GM19468 (cell line): Measurements from ENCODE around the gene ARID1A.
"Not testable (repeated sequence)": the region's sequence is repeated elsewhere in the genome, so short reads cannot be mapped to it uniquely, and the experiment has no call there.

Experiments used
- ATAC-seq: cut with Tn5 transposase; IDR thresholded peaks from one replicate; pipeline ENCODE4 v1.9.1; 2021; ENCODE audit warnings: mild to moderate bottlenecking, moderate library complexity, moderate number of reproducible peaks; ENCODE audit not compliant: unreplicated experiment; ENCODE audit errors: extremely low read depth

Gene ARID1A

DNA sequence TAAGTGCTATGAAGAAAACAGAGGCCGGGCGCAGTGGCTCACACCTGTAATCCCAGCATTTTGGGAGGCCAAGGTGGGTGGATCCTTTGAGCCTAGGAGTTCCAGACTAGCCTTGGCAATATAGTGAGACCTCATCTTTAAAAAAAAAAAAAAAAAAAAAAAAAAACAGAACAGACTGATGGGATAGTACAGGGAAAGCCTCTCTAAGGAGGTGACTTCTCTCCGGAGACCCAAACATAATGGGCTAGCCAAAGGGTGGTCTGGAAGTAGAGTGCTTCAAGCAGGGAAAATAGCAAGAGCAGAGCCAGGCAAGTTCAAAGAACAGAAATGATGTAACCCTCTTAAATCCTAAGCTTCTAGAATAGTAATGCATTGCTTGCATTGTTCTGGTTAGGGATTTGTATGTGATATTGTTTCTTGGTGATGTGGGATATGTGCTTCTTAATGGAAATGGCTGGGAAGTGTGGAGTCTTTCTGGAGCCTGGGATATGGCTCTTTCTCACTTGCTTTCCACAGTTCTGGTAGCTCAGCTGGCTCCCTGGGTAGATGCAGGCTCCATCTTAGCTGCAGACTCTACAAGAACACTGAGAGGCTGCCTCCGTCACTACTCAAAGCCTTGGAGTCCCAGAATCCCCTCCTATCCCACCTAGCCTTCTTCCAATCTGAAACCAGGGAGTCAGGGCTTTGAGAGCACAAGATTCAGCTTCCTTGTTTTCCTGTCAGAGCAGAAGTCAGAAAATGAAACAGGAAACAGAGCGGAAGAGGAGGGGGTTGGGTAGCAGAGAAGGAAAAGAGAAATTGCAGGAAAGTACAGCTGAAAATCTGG lies 90.0 kb downstream of the ARID1A start:
- no peak for ATAC-seq

DNA sequence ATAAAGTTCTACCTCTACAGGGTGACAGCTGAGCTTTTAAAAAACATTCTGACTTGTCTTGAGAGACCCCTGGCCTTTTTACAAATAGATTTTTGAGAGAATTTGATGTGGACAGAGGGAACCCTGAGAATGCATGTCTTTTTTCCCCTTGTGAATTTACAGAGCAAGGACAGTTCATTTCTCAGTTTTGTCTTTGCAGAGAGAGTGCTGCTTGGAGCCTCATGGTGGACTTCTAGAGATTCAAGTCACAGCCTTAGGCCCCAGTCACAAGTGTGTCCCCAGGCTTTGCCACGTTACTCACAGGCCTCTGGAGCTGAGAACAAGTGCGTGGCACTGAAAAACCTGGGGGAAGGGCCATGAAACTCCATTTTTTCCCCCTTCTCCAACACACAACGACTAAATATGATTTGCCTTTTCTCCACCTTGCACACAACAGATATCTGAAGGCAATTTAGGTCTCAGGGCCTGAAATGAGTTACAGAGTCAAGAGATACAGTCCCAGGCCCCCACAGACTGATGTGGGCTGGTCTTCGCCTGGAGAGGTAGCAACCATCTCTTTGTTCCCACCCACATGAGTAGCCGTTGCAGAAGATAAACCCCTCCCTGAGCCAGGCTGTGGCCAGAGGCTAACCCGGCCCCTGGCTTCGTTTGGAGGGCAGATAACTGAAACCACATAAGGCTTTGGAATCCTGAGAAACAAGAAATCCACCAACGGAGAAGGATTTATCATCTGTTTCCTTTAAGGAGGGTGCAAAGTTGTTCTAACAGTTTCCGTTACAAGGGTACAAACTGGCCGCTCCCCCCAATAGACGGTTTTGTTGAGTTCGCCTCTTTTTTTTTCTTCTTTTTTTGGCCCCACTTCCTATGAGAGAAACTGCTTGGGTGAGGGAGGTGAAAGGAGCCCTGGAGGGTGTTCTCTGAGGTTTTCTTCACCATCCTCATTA lies 90.9 kb downstream of the ARID1A start:
- ATAC-seq, result no peak

DNA sequence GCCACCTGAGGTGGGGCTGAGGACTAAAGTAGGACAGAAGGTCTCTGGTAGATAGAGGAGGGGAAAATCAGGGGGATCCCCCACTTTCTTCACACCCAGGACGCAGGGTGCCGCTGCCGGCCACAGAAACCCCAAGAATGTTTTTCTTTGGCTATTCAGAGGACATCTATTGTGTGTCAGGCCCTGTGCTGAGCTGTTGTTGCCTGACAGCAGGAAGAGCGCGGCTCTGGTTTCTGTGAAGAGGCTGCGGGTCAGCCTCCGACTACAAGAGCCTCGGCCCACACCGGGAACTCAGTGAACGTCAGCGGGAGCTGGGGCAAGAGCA lies 91.5 kb downstream of the ARID1A start:
- ATAC-seq, result peak; percentile 20

DNA sequence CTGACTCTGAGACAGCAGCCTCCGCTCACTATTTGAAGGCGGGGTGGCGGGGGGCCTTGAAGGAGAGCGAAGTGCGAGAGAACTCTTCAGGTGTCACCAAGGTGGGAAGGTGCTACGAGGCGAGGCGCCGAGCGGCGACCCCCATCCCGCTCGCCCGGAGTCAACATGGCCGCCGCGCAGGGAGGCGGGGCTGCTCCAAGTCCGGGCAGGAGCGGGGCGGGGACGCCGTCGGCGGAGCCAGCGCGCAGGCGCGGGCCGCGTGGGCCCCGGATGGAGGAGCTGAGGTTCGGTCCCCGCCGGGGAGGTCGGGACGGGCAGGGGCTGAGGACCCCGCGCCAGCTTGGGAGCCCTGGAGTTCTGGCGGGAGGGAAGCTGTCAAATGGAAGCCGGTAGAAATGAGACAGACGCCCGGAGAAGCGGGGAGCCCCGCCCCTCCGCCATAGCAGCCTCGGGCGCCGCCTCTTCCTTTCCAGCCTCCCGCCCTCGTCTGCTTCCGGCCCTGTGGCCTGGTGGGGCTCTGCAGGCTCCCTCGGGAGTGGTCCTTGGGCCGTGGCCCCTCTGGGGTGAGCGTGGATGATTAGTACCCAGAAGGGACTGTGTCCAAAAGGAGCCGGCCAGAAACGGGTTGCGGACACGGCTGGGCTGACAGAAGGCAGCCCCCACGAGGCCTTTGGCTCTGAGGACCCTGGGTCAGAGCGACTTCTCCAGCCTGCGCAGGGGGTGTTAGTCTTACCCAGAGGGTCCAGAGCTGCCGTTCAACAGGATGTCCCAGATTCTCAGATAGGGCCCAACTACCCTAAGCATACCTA lies 92.1 kb downstream of the ARID1A start, which contains the start of gene PIGV:
Gene PIGV, plus strand, starts transcription at position 245 of the 809 bp plus-strand sequence. CDS start 2,866 bp downstream, outside the sequence.
- ATAC-seq, result peak; percentile 38

DNA sequence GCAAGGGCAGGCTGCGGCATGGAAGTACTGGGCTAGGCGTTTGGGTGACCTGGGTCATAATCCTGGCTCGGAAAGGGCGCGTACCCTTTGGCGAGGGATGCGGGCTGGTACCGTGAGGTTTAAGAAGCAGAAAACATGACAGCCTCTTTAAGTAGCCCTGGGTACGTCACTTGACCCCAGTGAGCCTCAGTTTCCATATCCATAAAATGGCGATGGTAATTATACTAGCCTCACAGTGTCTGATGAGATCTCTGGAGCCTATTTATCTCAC lies 92.6 kb downstream of the ARID1A start:
- ATAC-seq, result no peak

DNA sequence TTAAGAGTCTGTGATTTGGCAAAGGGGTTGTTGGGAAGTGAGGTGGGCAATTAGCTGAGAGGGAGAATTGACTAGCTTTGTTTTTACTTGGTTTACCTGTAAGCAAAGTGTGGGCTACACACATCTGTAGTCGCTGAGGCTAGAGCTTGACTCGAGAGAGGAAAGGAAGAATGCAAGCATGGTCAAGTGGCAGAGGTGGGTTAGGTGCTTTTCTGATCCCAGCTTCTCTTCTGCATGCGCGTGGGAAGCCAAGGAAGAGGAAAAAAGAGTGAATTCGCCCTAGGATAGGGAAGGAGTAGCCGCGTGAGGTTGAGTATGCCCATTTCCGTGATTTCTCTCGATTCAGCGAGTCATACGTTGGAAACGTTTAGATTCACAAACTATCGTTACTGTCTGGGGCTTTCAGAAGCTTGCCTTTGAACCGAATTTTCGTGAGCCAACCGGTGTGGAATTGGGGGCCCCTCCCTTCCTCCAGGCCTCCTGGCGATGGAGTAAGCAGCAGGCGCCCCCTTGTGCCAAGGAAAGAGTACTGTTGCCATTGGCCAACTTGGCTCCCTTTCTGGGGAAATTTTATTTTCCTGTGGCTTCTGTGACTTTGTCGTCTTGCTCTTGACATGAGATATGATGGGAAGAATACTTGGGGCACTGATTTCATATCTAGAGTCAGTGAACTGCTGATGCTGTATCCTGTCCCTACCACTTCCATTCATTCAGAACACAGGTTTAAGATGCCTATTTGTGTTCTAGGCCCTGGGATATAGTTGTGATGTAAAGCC lies 93.2 kb downstream of the ARID1A start:
- no peak for ATAC-seq

DNA sequence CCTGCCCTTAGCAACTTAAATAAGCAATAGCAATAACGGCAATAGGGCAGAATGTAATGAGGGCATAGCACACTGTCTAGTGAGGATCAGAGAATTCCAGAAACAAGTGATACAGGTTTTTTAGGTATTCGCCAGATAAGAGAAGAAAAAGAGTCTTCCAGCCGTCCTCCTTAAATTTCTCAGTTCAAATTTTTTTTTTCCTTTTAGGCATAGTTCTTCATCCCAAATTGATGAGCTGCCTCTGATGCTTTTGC lies 93.7 kb downstream of the ARID1A start:
- no peak for ATAC-seq

DNA sequence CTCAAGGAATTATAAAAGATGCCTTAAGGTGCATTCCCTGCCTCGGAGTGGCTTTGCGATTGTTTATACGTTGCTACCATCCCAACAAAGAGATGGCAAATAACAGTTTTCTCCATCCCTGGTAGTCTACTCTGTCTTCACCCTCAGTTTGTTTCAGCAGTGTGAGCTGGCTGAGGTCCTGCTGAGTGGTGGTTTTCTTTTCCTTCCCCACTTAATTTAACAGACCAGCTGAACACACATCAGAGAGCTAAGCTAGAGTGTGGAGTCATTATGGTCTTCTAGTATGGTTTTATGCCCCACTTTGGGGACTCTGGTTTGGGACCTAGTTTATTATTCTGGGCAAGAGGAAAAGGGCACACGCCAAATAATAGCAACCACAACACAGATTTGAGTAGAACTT lies 94.1 kb downstream of the ARID1A start:
- ATAC-seq, result no peak

DNA sequence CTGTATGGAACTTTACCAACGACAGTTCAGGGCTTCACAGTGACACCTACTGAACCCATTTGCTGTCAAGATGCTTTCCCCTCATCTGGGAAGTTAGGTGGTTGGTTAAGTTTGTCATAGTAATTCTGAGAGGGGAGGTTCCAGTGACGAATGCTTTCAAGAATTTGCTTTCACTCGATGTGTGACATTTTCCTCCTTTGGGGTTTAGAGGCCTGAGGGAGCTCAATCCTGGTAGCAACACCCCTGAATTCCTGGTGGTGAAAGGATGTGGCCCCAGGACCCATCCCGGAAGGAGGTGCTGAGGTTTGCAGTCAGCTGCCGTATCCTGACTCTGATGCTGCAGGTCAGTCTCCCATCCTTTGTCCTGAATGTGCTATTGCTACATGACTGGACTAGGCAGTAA lies 94.7 kb downstream of the ARID1A start:
- no peak for ATAC-seq

DNA sequence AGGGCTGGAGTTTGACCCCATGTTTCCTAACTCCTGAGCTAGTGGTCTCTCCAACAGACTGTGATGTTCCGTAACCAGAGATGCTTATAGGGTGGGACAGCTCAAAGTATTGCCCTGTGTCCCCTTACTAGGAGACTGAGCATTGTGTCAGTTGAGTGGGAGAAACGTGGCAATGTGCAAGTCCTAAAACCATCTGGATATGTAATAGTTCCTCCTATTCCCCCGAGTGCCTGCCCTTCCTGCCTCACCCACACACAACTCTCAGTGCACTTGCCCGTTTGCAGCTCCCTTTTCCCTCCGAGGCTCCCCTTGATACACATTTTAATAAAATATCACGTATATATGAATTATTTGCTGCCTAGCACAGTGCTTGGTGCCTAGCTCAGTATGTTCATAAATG lies 95.3 kb downstream of the ARID1A start:
- ATAC-seq, result no peak

DNA sequence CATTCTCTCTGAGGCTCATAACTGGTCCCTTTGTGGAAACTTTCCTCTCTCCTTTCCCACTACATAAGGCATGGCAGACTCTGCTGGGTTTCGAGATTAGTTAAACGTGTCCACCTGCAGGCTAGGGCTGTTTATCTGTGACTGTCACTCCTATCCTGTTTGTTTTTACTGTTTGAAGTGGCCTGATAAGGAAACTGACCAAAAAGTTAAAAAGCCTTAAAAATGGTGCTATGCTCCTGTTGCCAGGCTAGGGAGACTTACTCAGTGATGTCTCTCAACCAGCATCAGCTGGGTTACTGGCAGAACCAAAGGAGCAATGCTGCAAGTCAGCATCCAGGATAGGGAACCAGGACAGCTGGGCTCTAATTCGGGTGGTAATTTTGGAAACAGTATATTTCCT lies 95.8 kb downstream of the ARID1A start:
- ATAC-seq, result no peak

DNA sequence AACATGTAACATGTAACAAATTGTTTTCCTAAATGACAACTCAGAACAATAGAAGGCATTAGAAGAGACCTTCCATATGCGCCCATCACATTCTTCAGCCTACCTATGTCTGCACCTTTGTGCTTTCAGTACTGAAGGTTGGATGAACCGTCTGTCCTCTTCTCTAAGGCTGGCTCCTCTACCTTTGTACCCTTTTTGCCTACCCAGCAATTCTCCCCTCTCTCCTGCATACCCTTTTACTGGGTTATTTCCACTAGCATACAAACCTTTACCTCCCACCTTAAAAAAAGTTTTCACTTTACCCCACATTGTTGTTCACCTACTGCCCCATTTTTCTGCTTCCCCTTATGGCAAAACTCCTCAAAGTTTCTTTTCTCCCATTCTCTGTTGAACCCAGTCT lies 97.1 kb downstream of the ARID1A start:
- ATAC-seq, result no peak

DNA sequence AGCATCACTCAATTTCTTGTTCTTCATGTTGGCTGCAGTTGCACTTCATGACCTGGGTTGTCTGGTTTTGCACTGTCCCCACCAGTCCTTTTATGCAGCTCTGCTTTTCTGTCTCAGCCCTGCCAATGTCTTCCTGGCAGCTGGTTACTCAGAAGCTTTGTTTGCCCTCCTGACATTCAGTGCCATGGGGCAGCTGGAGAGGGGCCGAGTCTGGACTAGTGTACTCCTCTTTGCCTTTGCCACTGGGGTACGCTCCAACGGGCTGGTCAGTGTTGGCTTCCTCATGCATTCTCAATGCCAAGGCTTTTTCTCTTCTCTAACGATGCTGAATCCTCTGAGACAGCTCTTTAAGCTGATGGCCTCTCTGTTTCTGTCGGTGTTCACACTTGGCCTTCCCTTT lies 98.6 kb downstream of the ARID1A start:
- ATAC-seq, result no peak

DNA sequence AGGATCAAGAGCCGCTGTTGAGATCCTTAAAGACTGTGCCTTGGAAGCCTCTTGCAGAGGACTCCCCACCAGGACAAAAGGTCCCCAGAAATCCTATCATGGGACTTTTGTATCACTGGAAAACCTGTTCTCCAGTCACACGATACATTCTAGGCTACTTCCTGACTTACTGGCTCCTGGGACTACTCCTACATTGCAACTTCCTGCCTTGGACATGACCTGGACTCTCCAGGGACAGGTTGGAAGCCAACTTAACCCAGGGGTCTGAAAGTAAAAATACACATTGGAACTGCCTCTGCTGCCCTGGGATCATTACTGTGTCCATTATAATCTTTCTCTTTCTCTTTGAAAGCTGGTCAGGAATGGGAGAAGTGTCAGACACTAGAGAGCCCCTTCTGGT lies 101.8 kb downstream of the ARID1A start:
- no peak for ATAC-seq

DNA sequence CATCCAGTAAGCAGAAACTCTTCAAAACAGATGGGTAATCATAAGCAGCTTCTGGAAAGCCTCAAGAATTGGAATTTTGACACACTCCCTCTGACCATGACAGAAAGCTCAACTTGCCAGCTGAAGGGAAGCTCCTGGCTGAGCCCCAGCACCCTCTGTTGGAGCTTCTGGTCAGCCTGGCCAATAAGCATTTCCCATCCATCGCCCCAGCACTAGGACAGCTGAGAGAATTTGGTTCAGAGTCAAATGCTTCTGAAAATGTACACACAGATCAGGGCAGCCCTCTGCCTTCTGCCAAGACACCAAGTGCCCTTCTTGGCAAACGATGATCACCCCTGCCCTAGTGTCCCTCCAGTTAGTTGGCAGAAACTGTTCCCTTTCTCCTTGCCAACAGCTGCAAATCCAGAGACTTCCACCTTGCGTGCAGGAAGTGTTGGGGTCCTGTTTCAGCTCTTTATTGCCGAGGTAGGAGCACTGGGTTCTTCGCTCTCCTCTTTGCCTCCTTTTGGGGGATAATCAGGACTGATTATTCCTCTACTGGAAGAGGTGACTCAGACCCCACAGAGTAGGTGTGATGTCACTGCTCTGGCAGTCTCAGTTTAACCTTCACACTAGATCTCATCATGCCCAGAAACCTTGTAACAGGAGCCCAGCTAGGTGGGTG lies 103.8 kb downstream of the ARID1A start:
- ATAC-seq, result no peak

DNA sequence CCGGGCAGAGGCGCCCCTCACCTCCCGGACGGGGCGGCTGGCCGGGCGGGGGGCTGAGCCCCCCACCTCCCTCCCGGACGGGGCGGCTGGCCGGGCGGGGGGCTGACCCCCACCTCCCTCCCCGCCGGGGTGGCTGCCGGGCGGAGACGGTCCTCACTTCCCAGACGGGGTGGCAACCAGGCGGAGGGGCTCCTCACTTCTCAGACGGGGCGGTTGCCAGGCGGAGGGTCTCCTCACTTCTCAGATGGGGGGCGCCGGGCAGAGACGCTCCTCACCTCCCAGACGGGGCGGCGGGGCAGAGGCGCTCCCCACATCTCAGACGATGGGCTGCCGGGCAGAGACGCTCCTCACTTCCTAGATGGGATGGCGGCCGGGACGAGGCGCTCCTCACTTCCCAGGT lies 108.1 kb downstream of the ARID1A start:
- not testable (repeated sequence) for ATAC-seq

DNA sequence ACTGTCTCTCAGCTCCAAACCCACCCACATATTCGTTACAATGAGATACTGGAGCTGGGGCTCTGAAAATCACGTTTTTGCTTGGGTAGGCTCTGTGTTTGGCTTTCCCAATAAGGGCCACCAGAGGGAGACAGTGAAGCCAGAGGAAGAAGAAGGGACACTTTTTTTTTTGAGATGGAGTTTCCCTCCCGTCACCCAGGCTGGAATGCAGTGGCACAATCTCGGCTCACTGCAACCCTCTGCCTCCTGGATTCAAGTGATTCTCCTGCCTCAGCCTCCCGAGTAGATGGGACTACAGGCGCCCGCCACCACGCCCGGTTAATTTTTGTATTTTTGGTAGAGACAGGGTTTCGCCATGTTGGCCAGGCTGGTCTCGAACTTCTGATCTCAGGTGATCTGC lies 114.3 kb downstream of the ARID1A start:
- not testable (repeated sequence) for ATAC-seq

DNA sequence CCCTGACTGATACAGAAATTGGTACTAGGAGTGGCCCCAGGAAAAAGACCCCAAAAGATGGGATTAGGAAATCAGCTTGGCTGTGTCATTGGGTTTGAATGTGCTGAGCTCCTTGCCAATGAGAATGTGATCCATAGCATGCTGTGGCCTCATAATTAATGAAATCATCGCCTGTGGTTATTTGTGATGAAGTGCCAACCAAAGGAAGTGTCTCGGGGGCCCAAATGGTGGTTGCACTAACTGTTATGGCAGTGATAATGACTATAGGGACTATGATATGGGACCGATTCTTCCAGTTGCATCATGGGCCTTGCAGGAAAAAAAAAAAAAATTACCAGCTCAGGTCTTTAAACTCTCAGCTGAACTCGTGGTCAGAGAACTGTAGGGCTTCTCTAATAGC lies 115.2 kb downstream of the ARID1A start:
- ATAC-seq, result no peak

DNA sequence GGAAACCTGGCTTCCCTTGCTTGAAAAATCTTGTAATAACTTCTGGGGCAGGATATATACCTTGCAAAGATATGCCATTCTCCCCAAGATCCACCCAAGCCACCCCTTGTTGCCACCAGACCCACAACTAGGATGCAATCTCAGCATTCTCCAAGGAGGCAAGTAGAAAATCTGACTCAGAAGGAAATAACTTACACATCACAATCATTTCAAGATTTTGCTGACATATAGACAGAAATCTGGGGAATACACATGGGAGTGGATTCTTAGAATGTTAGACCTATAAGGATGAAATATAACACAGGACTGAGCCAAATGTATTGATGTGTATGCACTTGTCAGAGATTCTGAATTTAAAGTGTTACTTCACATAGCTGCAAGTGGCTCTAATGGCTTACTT lies 115.9 kb downstream of the ARID1A start:
- ATAC-seq, result no peak

DNA sequence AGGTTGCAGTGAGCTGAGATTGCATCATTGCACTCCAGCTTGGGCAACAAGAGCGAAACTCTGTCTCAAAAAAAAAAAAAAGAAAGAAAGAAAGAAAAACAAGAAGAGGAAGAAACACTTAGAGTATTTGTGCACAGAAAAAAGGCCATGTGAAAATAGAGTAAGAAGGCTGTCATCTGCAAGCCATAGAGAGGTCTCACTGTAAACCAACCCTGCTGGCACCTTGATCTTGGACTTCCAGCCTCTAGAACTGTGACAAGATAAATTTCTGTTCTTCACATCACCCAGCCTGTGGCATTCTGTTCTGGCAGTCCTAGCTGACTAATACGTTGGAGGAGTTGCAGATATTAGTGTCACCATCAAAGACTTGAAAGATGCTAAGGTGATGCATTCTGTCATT lies 118.6 kb downstream of the ARID1A start:
- ATAC-seq, result no peak
